ENCODE measurements around the gene CPSF3.
"Not testable (repeated sequence)": the region's sequence is repeated elsewhere in the genome, so short reads cannot be mapped to it uniquely, and the experiment has no call there.

DNA sequence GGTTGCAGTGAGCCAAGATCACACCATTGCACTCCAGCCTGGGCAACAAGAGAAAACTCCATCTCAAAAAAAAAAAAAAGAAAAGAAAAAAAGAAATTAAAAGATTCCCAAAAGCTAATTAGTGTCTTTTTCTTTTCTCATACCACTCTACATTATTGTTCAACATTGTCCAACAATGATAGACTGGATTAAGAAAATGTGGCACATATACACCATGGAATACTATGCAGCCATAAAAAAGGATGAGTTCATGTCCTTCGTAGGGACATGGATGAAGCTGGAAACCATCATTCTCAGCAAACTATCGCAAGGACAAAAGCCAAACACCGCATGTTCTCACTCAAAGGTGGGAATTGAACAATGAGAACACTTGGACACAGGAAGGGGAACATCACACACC is 90.5 kb downstream of the CPSF3 start:
- TF ChIP-seq, protein P1, sequence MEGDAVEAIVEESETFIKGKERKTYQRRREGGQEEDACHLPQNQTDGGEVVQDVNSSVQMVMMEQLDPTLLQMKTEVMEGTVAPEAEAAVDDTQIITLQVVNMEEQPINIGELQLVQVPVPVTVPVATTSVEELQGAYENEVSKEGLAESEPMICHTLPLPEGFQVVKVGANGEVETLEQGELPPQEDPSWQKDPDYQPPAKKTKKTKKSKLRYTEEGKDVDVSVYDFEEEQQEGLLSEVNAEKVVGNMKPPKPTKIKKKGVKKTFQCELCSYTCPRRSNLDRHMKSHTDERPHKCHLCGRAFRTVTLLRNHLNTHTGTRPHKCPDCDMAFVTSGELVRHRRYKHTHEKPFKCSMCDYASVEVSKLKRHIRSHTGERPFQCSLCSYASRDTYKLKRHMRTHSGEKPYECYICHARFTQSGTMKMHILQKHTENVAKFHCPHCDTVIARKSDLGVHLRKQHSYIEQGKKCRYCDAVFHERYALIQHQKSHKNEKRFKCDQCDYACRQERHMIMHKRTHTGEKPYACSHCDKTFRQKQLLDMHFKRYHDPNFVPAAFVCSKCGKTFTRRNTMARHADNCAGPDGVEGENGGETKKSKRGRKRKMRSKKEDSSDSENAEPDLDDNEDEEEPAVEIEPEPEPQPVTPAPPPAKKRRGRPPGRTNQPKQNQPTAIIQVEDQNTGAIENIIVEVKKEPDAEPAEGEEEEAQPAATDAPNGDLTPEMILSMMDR (IDR thresholded peaks at IDR 0.05) = not testable (repeated sequence)
- TF ChIP-seq POLR2AphosphoS5, POLR2A (IDR thresholded peaks at IDR 0.05): not testable (repeated sequence)
